IPS-18a (cell line): ENCODE measurements around the gene ANGPTL4.
"Not testable (repeated sequence)": the region's sequence is repeated elsewhere in the genome, so short reads cannot be mapped to it uniquely, and the experiment has no call there.

Experiments used
- H3K27ac ChIP-seq: one replicate; pipeline ENCODE4 v1.5.1; 2013; ENCODE audit warnings: low read length
- H3K27me3 ChIP-seq: one replicate; pipeline ENCODE4 v1.6.1; 2013; ENCODE audit warnings: mild to moderate bottlenecking, low read length; ENCODE audit not compliant: control insufficient read depth, insufficient read depth
- H3K36me3 ChIP-seq: one replicate; pipeline ENCODE4 v1.6.1; 2013; ENCODE audit warnings: low read depth, low read length; ENCODE audit not compliant: control insufficient read depth
- H3K4me1 ChIP-seq: one replicate; pipeline ENCODE4 v1.6.1; 2013; ENCODE audit warnings: low read depth, low read length; ENCODE audit not compliant: control insufficient read depth
- H3K4me3 ChIP-seq: one replicate; pipeline ENCODE4 v1.5.1; 2013; ENCODE audit warnings: low read length
- H3K9ac ChIP-seq: one replicate; pipeline ENCODE4 v1.6.1; 2013; ENCODE audit warnings: mild to moderate bottlenecking, low read length, moderate library complexity
- H3K9me3 ChIP-seq: one replicate; pipeline ENCODE4 v1.6.1; 2013; ENCODE audit warnings: low read depth, low read length; ENCODE audit not compliant: control insufficient read depth

The ANGPTL4 gene

DNA sequence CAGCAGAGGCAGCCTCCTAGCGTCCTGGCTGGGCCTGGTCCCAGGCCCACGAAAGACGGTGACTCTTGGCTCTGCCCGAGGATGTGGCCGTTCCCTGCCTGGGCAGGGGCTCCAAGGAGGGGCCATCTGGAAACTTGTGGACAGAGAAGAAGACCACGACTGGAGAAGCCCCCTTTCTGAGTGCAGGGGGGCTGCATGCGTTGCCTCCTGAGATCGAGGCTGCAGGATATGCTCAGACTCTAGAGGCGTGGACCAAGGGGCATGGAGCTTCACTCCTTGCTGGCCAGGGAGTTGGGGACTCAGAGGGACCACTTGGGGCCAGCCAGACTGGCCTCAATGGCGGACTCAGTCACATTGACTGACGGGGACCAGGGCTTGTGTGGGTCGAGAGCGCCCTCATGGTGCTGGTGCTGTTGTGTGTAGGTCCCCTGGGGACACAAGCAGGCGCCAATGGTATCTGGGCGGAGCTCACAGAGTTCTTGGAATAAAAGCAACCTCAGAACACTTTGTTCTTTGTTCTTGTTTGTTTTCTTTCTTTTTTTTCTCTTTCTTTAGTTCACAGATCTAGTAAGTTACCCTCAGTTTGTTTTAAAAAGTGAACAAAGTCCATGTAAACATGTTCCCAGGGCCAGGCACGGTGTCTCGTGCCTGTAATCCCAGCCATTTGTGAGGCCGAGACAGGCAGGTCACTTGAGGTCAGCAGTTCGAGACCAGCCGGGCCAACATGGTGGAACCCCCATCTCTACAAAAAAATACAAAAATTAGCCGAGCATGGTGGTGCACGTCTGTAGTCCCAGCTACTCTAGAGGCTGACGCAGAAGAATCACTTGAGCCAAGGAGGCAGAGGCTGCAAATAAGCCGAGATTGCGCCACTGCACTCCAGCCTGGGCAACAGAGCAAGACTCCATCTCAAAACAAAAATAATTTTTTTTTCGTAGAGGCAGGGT, 10.2 kb downstream of the ANGPTL4 start:
- no peaks in the 10 kb centered on the region for H3K36me3 ChIP-seq
- H3K4me1 ChIP-seq: no peaks in the 10 kb centered on the region
- no peak overlapping the region for H3K9ac ChIP-seq
- H3K27ac ChIP-seq: no peak overlapping the region
- H3K27me3 ChIP-seq: no peaks in the 10 kb centered on the region
- no peaks in the 10 kb centered on the region for H3K9me3 ChIP-seq
- no peak overlapping the region for H3K4me3 ChIP-seq

DNA sequence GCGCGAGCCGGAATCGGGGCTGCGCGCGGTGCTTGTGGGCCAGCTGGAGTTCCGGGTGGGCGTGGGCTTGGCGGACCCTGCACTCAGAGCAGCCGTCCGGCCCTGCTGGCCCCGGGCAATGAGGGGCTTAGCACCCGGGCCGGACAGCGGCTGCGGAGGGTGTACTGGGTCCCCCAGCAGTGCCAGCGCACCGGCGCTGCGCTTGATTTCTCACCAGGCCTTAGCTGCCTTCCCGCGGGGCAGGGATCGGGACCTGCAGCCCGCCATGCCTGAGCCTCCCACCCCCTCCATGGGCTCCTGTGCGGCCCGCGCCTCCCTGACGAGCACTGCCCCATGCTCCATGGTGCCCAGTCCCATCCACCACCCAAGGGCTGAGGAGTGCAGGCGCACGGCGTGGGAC, 11.8 kb downstream of the ANGPTL4 start:
- not testable (repeated sequence) for H3K9me3 ChIP-seq, H3K4me3 ChIP-seq, H3K4me1 ChIP-seq, H3K27me3 ChIP-seq, H3K27ac ChIP-seq, H3K9ac ChIP-seq, H3K36me3 ChIP-seq

DNA sequence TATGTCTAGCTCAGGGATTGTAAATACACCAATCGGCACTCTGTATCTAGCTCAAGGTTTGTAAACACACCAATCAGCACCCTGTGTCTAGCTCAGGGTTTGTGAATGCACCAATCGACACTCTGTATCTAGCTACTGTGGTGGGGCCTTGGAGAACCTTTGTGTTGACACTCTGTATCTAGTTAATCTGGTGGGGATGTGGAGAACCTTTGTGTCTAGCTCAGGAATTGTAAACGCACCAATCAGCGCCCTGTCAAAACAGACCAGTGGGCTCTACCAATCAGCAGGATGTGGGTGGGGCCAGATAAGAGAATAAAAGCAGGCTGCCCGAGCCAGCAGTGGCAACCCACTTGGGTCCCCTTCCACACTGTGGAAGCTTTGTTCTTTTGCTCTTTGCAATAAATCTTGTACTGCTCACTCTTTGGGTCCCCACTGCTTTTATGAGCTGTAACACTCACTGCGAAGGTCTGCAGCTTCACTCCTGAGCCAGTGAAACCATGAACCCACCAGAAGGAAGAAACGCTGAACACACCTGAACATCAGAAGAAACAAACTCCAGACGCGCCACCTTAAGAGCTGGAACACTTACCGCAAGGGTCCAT, 12.5 kb downstream of the ANGPTL4 start:
- H3K4me1 ChIP-seq, H3K36me3 ChIP-seq, H3K9ac ChIP-seq, H3K4me3 ChIP-seq, H3K27ac ChIP-seq, H3K27me3 ChIP-seq, H3K9me3 ChIP-seq: not testable (repeated sequence)

DNA sequence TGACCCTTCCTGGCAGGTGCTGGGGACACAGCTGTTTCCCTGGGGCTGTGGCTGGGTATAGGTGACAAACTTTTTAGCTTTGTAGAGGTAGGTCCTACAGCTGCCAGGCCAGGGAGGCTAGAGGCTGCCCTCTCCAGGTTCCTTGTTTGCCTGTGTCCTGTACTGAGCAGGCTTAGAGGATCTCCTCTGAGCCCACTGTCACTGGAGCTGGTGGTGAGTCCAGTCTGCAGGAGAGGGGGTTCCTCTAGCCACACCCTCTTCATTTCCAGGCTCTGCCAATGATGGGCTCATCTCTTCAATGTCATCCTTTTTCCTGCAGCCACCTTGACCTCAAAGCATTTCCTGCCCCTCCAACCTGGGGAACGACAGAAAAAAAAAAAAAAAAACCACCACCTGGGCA, 13.6 kb downstream of the ANGPTL4 start:
- Histone ChIP-seq H3K27ac (no peak overlapping the region), H3K9ac (no peak overlapping the region), H3K9me3 (no peaks in the 10 kb centered on the region), H3K4me3 (no peak overlapping the region), H3K36me3 (no peaks in the 10 kb centered on the region), H3K27me3 (no peaks in the 10 kb centered on the region), H3K4me1 (no peaks in the 10 kb centered on the region)

DNA sequence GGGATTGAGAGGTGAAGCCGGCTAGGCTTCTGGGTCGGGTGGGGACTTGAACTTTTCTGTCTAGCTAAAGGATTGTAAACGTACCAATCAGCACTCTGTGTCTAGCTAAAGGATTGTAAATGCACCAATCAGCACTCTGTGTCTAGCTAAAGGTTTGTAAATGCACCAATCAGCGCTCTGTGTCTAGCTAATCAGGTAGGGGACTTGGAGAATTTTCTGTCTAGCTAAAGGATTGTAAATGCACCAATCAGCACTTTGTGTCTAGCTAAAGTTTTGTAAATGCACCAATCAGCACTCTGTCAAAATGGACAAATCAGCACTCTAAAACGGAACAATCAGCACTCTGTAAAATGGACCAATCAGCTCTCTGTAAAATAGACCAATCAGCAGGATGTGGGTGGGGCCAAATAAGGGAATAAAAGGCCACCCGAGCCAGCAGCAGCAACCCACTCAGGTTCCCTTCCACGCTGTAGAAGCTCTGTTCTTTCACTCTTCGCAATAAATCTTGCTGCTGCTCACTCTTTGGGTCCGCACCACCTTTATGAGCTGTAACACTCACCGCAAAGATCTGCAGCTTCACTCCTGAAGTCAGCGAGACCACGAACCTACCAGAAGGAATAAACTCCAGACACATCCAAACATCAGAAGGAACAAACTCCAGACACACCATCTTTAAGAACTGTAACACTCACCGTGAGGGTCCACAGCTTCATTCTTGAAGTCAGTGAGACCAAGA, 15.4 kb downstream of the ANGPTL4 start:
- not testable (repeated sequence) for H3K9me3 ChIP-seq, H3K9ac ChIP-seq, H3K27ac ChIP-seq, H3K4me1 ChIP-seq, H3K27me3 ChIP-seq, H3K36me3 ChIP-seq, H3K4me3 ChIP-seq

DNA sequence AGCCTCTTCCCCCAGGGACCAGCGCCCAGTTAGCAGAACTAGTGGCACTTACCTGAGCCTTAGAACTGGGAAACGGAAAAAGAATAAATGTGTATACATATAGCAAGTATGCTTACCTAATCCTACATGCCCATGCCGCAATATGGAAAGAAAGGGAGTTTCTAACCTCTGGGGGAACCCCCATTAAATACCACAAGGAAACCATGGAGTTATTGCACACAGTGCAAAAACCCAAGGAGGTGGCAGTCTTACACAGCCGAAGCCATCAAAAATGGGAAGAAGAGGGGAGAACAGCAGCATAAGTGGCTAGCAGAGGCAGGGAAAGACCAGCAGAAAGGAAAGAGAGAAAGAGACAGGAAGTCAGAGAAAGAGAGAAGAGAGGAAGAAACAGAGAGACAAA, 20.6 kb downstream of the ANGPTL4 start:
- H3K36me3 ChIP-seq, H3K4me1 ChIP-seq, H3K4me3 ChIP-seq, H3K9me3 ChIP-seq, H3K9ac ChIP-seq, H3K27ac ChIP-seq, H3K27me3 ChIP-seq: not testable (repeated sequence)

DNA sequence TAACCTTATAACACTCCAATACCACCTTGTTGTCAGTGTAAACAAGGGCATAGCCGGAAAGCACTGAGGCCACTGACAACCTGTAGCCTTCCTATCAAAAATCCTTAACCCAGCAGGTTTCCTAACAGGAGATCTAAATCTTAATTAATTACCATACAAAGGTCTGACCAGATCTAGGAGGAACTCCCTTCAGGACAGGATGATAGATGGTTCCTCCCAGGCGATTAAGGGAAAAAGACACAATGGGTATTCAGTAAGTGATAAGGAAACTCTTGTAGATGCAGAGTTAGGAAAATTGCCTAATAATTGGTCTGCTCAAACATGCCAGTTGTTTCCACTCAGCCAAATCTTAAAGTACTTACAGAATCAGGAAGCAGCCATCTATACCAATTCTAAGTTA, 21.1 kb downstream of the ANGPTL4 start:
- H3K27ac ChIP-seq, H3K36me3 ChIP-seq, H3K27me3 ChIP-seq, H3K4me1 ChIP-seq, H3K9ac ChIP-seq, H3K9me3 ChIP-seq, H3K4me3 ChIP-seq: not testable (repeated sequence)

DNA sequence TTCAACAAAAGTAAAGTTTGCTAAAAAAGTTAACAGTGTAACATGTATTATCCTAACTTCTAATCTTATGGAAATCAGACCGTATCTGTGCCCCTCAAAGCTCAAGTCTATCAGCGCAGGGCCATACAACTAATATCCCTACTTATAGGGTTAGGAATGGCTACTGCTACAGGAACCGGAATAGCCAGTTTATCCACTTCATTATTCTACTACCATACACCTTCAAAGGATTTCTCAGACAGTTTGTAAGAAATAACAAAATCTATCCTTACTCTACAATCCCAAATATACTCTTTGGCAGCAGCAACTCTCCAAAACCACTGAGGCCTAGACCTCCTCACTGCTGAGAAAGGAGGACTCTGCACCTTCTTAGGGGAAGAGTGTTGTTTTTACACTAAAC, 21.6 kb downstream of the ANGPTL4 start:
- not testable (repeated sequence) for H3K27me3 ChIP-seq, H3K4me3 ChIP-seq, H3K9ac ChIP-seq, H3K4me1 ChIP-seq, H3K36me3 ChIP-seq, H3K27ac ChIP-seq, H3K9me3 ChIP-seq

DNA sequence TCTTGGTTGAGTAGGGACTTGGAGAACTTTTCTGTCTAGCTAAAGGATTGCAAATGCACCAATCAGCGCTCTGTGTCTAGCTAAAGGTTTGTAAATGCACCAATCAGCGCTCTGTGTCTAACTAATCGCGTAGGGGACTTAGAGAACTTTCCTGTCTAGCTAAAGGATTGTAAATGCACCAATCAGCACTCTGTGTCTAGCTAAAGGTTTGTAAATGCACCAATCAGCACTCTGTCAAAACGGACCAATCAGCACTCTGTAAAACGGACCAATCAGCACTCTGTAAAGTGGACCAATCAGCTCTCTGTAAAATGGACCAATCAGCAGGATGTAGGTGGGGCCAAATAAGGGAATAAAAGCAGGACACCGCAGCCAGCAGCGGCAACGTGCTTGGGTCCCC, 22.5 kb downstream of the ANGPTL4 start:
- H3K4me3 ChIP-seq, H3K27me3 ChIP-seq, H3K4me1 ChIP-seq, H3K9me3 ChIP-seq, H3K36me3 ChIP-seq, H3K27ac ChIP-seq, H3K9ac ChIP-seq: not testable (repeated sequence)

DNA sequence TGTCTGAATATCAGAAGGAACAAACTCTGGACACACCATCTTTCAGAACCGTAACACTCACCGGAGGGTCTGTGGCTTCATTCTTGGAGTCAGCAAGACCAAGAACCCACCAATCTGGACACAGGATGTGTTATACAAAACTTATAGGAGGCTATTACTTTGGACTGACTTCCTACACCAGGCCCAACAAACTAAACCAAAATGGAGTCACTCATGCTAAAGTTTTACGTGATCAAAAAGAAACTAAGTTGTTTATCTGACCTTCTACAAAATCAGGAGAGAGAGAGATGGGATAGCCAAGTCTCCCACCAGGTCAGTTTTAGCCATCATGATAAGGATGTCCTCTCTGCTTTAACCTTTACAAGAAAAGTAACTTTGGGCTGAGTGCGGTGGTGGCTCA, 23.0 kb downstream of the ANGPTL4 start:
- no peaks in the 10 kb centered on the region for H3K9me3 ChIP-seq
- H3K27ac ChIP-seq: no peak overlapping the region
- no peak overlapping the region for H3K9ac ChIP-seq
- peaks cover 4% of the 10 kb centered on the region for H3K4me1 ChIP-seq
- no peaks in the 10 kb centered on the region for H3K27me3 ChIP-seq
- H3K4me3 ChIP-seq: no peak overlapping the region
- no peaks in the 10 kb centered on the region for H3K36me3 ChIP-seq

DNA sequence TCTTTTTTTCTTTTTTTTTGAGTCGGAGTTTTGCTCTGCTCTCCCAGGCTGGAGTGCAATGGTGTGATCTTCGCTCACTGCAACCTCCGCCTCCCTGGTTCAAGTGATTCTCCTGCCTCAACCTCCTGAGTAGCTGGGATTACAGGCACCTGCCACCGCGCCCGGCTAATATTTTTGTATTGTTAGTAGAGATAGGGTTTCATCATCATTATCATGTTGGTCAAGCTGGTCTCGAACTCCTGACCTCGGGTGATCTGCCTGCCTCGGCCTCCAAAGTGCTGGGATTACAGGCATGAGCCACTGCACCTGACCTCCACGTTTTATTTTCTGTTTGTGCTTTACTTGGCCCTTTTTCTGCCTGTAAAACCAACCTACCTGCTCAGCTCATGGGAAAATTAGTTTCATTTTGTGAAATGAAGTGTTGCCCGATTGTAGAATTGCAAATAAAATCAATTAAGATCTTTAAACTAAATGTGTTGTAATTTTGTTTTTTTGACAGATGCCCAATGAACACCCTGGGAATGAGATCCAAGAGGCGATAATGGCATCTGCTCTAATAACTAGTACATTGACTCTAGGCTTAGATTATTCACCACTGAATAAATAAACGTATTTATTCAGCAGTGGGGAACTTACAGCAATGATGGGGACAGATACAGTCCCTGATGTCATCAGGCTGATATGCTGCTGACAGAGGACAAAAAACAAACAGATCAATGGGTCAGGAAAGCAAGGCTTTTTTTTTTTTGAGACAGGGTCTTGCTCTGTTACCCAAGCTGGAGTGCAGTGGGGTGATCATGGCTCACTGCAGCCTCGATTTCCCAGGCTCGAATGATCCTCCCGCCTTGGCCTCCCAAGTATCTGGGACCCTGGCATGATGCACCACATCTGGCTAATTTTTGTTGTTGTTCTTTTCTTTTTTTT, 24.0 kb downstream of the ANGPTL4 start:
- no peaks in the 10 kb centered on the region for H3K9me3 ChIP-seq
- H3K36me3 ChIP-seq: no peaks in the 10 kb centered on the region
- no peak overlapping the region for H3K27ac ChIP-seq
- no peak overlapping the region for H3K4me3 ChIP-seq
- no peak overlapping the region for H3K9ac ChIP-seq
- H3K4me1 ChIP-seq: peaks cover 4% of the 10 kb centered on the region
- no peaks in the 10 kb centered on the region for H3K27me3 ChIP-seq
